Vagina (tissue), 2 donors: ENCODE measurements around the gene GMPPA. TPM values are rescaled to one million over a fixed set of nuclear protein-coding genes. Genes with fewer than 3 reads are reported as not detected.

ENCODE experiments used
- DNase-seq, 2 donors: peaks; one replicate each; pipeline ENCODE4 v3.0.0-alpha.2; 2017; ENCODE audit errors: extremely low spot score in 2 of 2
- H3K27ac ChIP-seq: fragments of 200-600 bp; sonication (generic); one replicate; pipeline ENCODE4 v1.5.1; 2019
- H3K27me3 ChIP-seq: fragments of 200-600 bp; sonication (generic); one replicate; pipeline ENCODE4 v1.5.1; 2019
- H3K36me3 ChIP-seq, 2 donors: fragments of 200-600 bp; sonication (generic); one replicate each; pipeline ENCODE4 v1.5.1; 2017 to 2019
- H3K4me1 ChIP-seq: fragments of 200-600 bp; sonication (generic); one replicate; pipeline ENCODE4 v1.5.1; 2019
- H3K4me3 ChIP-seq, 2 donors: fragments of 200-600 bp; sonication (generic); 1 replicate in 1 of 2; 2 replicates in 1 of 2; pipeline ENCODE4 v1.5.1; 2016 to 2019
- H3K9me3 ChIP-seq: fragments of 200-600 bp; sonication (generic); one replicate; pipeline ENCODE4 v1.5.1; 2019
- CTCF ChIP-seq, 3 experiments: fragments of 450-650 bp in 2 of 3; fragments of 200-600 bp in 1 of 3; sonication (generic) in 1 of 3; IDR thresholded peaks; one replicate each; pipeline ENCODE4 v1.5.1; 2017 to 2019; ENCODE audit warnings: antibody characterized with exemption in 3 of 3, mild to moderate bottlenecking in 2 of 3, moderate library complexity in 2 of 3
- POLR2A ChIP-seq, 2 donors: fragments of 450-650 bp; IDR thresholded peaks; one replicate each; pipeline ENCODE4 v1.6.1; 2017; ENCODE audit warnings: antibody characterized with exemption in 2 of 2, mild to moderate bottlenecking in 2 of 2, moderate library complexity in 2 of 2
- POLR2AphosphoS5 ChIP-seq, 2 donors: sonication (generic); formaldehyde crosslinking; IDR thresholded peaks; one replicate each; pipeline ENCODE4 v1.9.0; 2017; ENCODE audit warnings: antibody characterized with exemption in 2 of 2, mild to moderate bottlenecking in 2 of 2, low read depth in 1 of 2; ENCODE audit not compliant: insufficient read depth in 1 of 2
- intact Hi-C: fragments of 100-400 bp; cut with DNase I; formaldehyde crosslinking; loops from one replicate; pipeline ENCODE4 v1.15.1; 2023
- total RNA-seq: library from RNA; depleted of rRNA; stranded (reverse); fragments of >200 nt; gene quantifications from one replicate; pipeline ENCODE4 v1.2.3, GENCODE V29; 2016

Gene GMPPA
- total RNA-seq, 1 donor from 2014 or later = 35.4 TPM

GRCh38 chr2:219508444-219508734 lies 9.7 kb downstream of the GMPPA start:
- H3K4me3 ChIP-seq = no peak overlapping the region
- no peak overlapping the region for H3K27ac ChIP-seq
- H3K27me3 ChIP-seq = no peaks in the 10 kb centered on the region
- peaks cover 21% of the 10 kb centered on the region for H3K4me1 ChIP-seq
- H3K9me3 ChIP-seq = no peaks in the 10 kb centered on the region
- intact Hi-C loops = no loop called here
- peaks cover 0 to 32% of the 10 kb centered on the region in 2 donors for H3K36me3 ChIP-seq
- TF ChIP-seq CTCF (IDR thresholded peaks at IDR 0.05) (no peak), POLR2AphosphoS5 (IDR thresholded peaks at IDR 0.05; ENCODE audit: insufficient read depth in 1 of 2, low read depth in 1 of 2) (no peak), POLR2A (IDR thresholded peaks at IDR 0.05) (no peak)
- DNase-seq = no peak

DNA sequence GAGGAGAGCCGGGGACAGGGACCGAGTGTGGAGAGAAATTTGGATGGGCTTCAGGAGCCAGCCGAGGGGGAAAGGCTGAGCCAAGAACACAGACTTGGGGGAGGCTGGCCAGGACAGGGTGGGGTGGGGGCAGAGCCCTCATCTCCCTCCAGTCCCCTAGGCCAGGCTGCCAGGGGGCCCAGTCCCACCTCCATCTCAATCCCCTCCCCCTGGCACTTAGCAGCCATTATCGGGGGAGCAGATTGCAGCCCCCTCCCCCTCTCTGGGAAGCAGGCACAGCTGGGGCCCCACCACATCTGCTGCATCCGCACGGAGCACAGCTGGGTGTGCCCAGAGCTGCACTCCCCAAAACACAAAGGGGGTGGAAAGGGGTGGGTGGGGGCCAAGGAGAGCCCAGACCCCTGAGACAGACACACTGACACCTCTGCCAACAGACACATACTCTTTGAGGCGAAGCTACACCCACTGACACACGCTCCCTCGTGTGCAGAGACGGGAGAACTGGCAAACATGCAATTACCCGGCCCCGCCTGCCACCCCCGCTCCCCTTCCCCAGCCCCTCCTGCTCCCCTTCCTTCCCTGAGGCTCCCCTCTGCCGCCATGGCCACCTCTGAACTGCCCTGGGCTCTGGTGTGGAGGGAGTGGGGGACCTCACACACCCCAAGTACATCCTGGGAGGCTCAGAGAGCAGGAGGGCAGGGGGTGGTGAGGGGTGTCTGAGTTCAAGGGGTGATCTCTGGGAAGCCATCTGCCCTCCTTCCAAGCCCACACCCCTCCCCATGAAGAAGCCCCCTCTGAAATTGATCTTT lies 10.5 kb downstream of the GMPPA start:
- no peaks in the 10 kb centered on the region for H3K27me3 ChIP-seq
- no peak for DNase-seq
- TF ChIP-seq POLR2AphosphoS5 (IDR thresholded peaks at IDR 0.05; ENCODE audit: insufficient read depth in 1 of 2, low read depth in 1 of 2) = no peak
- peaks cover 0 to 27% of the 10 kb centered on the region in 2 donors for H3K36me3 ChIP-seq
- intact Hi-C loops = no loop called here
- peaks cover 23% of the 10 kb centered on the region for H3K4me1 ChIP-seq
- H3K9me3 ChIP-seq = no peaks in the 10 kb centered on the region
- H3K4me3 ChIP-seq = peak overlapping the region in 1 of 2 donors; percentile 41
- peak overlapping the region; percentile 24 for H3K27ac ChIP-seq

DNA sequence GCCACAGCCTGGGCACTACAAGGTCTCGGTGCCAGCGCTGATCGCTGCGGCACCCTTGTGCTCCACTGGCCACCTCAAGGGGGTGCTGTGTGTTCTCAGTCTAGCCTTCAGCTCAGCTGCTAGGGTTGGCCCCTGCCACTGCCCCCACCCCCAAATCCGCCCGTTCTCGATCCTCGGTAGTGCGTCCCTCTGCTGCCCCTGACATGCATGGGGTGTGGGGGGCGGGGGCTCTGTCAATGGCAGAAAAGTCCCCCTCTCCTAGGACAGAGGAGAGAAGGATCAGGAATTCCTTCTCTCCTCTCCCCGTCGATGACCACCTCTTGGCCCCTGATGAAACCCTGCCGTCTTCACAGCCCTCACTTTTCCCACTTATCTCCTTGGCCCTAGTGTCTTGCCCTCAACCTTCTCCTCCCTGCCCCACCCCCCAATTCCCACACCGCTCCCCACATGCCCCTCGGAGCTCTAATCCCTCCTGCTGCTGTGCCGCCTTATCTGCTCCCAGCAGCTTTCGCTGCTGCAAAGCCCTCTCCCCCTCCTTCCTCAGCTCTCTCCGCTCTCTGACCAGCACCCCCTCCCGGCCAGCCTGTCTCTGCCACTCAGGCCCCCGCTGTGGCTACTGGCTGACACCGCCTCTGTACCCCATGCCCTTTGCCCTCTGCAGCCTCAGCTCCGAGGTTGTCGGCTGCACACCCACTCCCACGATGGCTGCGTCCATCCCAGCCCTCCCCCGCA lies 11.3 kb downstream of the GMPPA start:
- TF ChIP-seq CTCF (IDR thresholded peaks at IDR 0.05) (peak in 2 of 3 experiments; percentile 37 to 44), POLR2AphosphoS5 (IDR thresholded peaks at IDR 0.05; ENCODE audit: insufficient read depth in 1 of 2, low read depth in 1 of 2) (no peak)
- H3K27ac ChIP-seq = peak overlapping the region; percentile 24

GRCh38 chr2:219510512-219511135 lies 11.9 kb downstream of the GMPPA start:
- Histone ChIP-seq H3K27ac (peak overlapping the region; percentile 24), H3K27me3 (no peaks in the 10 kb centered on the region), H3K36me3 (peaks cover 0 to 16% of the 10 kb centered on the region in 2 donors), H3K4me1 (peaks cover 27% of the 10 kb centered on the region), H3K9me3 (no peaks in the 10 kb centered on the region), H3K4me3 (no peak overlapping the region)
- intact Hi-C loops = no loop called here
- no peak for DNase-seq
- TF ChIP-seq CTCF (IDR thresholded peaks at IDR 0.05) = no peak
- no peak for TF ChIP-seq POLR2A (IDR thresholded peaks at IDR 0.05)
- no peak for TF ChIP-seq POLR2AphosphoS5 (IDR thresholded peaks at IDR 0.05; ENCODE audit: insufficient read depth in 1 of 2, low read depth in 1 of 2)

More for the DNA sequence above, 11.3 kb downstream of the GMPPA start:
- DNase-seq = no peak
- intact Hi-C loops = no loop called here
- no peaks in the 10 kb centered on the region for H3K9me3 ChIP-seq
- no peaks in the 10 kb centered on the region for H3K27me3 ChIP-seq
- peaks cover 0 to 20% of the 10 kb centered on the region in 2 donors for H3K36me3 ChIP-seq
- peaks cover 27% of the 10 kb centered on the region for H3K4me1 ChIP-seq
- H3K4me3 ChIP-seq = peak overlapping the region; percentile 28 to 41

- Histone ChIP-seq H3K36me3 (peaks cover 0 to 5% of the 10 kb centered on the region in 2 donors), H3K9me3 (no peaks in the 10 kb centered on the region), H3K4me1 (peaks cover 27% of the 10 kb centered on the region), H3K4me3 (no peak overlapping the region), H3K27ac (no peak overlapping the region), H3K27me3 (no peaks in the 10 kb centered on the region)
- intact Hi-C loops = no loop called here
- no peak for DNase-seq
- TF ChIP-seq POLR2AphosphoS5 (IDR thresholded peaks at IDR 0.05; ENCODE audit: insufficient read depth in 1 of 2, low read depth in 1 of 2) = no peak
- TF ChIP-seq POLR2A (IDR thresholded peaks at IDR 0.05) = no peak
- TF ChIP-seq CTCF (IDR thresholded peaks at IDR 0.05) = no peak
Measured at GRCh38 chr2:219511547-219512325, 13.0 kb downstream of the GMPPA start.
